ENCODE measurements around the gene RPTOR.
"Not testable (repeated sequence)": the region's sequence is repeated elsewhere in the genome, so short reads cannot be mapped to it uniquely, and the experiment has no call there.

Gene RPTOR

DNA sequence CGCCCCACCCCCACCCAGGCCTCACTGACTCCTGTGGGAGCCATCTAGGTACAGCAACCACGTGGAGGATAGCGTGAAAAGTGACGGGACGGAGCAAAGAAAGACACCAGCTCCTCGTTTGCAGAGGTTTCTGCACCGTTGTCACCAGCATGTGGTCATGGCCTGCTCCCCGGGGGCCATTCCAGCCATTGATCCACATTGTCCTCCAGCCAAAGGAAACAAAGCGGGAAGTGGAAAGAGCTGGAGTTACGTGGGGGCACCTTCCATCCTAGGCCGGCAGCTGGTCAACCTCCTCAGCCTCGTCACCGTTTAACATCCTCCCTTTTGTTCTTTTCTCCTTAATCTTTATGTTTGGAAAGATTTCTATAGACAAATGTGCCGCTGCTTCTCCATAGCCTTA lies 153.7 kb downstream of the RPTOR start:
- no peak for DNase-seq

DNA sequence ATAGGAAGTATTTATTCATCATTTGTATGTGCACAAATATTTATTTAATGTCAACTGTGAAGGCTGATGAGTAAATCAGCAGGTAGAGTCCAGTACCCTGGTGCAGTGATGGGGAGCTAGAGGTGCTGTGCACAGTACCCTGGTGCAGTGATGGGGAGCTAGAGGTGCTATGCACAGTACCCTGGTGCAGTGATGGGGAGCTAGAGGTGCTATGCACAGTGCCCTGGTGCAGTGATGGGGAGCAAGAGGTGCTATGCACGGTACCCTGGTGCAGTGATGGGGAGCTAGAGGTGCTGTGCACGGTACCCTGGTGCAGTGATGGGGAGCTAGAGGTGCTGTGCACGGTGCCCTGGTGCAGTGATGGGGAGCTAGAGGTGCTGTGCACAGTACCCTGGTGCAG lies 154.6 kb downstream of the RPTOR start:
- DNase-seq = not testable (repeated sequence)

DNA sequence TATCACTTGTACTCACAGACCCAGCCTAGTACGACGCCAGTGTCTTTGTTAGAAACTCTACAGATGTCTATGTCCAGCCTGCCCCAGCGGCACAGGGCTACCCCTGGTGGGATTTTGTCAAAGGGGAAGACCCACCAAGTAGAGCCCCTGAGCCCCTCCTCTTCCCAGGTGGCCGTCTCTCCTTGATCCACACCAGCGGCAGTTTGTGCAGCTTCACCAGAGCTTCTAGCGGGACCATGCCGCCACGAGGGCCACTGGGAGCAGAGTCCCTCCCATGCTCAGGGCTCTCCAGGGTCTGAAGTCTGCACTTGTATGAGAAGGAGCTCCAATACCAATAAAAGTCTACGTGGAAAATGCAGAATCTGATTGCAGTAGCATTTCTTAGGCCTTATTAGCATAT lies 157.1 kb downstream of the RPTOR start:
- no peak for DNase-seq

DNA sequence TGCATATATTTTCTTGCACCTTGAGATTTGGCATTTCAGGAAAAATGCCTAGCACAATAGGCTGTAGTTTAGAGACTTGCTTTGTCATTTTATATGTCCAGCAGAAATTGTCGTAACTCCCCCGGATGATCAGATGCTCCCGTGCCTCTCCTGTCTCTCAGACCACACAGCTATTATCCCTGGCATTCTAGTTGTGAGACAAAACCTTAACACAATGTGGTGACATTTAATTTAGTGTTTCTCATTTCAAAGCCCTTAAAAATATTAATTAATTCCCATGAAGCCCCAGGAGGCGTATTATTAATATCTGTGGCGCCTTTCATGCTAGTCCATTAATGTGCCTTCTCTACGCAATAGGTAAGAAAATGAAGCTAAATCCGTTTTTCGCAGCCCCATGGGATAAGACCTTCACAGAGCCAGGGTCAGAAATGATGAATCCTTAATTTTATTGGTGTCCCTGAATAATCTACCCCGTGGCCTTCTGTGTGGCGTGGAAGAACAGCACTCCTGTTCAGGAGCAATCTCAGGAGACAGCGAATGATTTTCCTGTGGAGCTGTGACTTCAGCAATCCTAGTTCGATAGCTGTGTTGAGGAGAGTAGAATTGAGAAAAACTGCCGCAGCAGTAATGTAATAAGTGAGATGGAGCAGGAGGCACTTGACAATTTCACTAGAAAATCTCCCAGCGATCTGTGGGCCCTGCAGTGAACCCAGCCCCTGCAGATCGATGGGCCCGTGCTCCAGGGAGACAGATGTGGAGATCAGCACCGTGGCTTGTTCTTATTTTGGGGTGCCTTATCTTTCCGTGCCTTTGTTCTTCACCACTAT lies 157.9 kb downstream of the RPTOR start:
- DNase-seq = no peak

DNA sequence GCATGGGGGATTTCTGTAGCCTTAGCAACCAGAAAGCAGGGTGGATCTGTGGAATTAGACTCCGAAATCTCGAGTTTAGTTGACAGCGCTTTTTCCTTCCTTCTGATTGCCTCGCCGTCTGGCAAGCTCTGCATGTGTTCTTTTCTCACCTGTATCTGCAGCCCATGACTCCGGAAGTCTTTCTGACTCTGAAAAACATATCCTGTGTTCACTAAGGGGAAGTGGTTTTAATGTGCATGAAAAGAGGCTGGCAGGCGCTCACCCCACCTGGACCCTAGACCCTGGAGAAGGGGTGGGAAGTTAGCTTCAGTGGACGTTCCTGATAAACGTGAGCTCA lies 158.5 kb downstream of the RPTOR start:
- DNase-seq = no peak

DNA sequence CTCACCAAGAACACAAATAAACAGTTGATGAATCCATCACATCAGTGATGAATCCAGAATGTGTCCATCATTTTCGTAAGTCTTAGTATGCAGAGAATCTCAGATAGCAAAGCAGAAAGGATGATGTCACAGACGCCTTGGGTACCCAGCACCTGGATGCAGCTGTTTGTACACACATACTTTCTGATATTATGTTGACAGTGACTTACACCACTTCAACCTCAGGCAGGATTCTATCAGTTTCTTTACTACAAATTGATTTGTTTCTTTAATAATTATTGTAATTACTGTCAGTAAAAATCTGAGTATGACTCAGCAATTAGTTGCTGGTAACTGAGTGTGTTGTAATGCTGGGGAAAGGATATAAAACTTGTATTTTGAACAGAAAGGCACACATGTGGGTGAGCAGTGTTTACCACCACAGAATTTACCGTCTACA lies 159.8 kb downstream of the RPTOR start:
- DNase-seq = no peak

DNA sequence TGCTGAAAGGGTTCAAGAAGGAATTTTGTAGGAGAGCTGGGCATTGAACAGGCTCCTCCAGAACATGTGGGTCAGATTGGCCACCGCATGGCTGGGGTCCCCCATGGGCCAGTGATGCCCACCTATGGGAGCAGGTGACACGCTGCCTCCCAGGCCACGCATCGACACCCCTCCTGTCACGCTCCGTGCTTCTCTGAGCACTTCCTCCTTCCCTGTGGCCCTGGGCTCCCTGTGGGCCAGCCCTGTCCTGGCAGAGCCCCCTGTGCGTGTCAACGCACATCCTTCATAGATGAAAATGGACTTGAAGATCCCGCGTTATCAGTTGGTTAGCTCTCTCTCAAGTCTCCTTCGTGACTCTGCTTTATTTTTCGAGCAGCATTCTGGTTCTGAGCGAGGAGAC lies 160.3 kb downstream of the RPTOR start:
- DNase-seq = no peak

DNA sequence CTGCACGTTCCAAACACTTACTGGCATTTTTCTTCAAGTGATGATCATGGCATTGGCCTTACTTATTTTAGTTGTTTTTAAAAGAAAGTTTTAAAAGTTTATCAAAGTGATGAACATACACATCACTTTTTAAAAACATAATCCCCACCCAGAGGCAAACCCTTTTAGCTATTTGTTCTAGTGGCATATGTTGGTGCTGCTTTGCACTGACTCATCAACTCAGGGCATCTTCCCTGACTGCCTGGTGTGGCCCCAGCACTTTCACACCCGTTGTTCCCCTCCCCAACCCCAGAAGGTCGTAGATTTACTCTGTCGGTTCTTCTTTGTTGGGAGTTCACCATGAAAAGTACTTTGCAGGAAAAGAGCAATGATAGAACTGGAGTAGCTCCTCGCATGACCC lies 161.3 kb downstream of the RPTOR start:
- no peak for DNase-seq

DNA sequence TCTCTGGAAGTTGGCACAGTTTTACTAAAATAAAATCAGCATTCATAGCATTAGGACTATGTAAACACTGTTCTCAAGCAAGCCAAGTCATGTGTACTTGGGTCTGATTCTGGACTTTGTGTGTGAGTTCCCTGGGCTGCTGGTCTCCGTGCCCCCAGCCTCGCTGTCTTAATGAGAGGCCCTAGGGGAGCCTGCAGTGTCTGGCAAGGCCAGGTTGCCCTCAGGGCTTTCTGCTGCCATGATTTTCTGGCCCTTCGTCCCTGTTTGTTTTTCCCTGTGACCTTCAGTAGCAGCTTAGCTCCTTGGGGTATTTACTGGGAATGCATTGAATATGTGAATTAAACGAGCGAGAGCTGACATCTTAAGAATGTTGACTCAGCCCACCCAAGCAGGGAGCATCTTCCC lies 161.8 kb downstream of the RPTOR start:
- no peak for DNase-seq

DNA sequence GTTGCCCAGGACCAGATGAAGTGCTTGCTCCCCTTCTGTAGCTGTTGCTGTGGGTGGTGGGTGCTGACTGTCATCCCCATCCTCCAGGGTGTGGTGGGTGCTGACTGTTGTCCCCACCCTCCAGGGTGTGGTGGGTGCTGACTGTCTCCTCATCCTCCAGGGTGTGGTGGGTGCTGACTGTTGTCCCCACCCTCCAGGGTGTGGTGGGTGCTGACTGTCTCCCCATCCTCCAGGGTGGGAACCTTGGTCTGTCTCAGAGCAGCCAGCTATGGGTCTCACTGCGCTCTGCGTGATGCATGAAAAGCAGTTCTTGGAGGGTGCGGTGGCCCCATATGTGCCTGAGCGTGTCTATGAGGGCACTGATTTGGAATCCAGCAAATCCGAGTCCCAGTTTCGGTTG lies 163.8 kb downstream of the RPTOR start:
- DNase-seq = no peak

DNA sequence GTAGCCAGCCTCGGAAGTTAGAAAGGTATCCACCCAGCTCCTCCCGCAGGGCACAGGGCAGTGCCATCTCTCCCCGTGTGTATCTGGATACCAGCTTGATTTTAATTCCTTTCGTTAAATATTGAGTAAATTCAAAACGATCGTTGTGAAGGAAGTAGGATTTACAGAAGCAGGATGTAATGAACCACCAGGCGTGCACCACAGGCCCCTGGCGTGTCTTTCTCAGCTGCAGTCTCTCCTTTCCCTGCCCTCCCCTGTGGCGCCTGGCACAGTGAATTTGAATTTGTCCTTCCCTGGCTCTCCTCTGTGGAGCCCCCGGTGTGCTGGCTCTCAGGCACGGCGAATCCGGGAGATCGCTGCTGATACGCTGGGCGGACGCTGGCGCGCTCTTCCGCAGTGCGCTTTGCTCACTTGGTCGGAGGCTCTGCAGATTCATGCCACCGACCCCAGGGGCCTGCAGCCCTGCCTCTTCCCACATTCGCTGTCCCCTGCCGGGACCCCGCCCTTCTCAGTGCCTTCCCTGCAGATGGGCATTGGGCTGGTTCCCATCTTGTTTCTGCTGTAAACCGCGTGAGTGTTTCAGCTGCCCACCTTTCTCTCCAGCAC lies 164.6 kb downstream of the RPTOR start:
- no peak for DNase-seq

DNA sequence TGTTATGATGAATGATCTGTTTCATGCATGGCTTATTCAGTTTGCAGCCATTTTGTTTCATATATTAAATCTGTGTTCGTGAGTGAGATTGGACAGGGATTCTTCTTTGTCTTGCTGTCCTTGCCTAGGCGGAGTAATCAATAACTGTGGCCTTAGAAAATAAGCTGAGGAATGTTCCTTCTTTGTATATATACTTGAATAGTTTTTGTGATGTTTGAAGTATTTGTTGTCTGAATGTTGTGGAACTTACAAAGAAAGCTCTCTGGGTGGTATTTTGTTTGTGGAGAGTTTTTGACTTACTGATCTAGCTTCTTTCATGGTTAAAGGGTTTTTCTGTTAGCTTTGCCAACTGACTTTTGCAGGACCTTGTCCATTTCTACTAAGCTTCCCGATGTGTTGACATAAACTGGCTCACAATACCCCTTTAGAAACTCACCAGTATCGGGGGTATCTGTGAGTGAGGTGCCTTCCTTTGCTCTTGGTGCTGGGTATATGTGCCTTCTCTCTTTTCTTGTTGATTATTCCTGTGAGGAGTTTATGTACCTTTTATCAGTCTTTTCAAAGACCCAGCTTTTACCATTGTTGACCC lies 166.2 kb downstream of the RPTOR start:
- DNase-seq = no peak

DNA sequence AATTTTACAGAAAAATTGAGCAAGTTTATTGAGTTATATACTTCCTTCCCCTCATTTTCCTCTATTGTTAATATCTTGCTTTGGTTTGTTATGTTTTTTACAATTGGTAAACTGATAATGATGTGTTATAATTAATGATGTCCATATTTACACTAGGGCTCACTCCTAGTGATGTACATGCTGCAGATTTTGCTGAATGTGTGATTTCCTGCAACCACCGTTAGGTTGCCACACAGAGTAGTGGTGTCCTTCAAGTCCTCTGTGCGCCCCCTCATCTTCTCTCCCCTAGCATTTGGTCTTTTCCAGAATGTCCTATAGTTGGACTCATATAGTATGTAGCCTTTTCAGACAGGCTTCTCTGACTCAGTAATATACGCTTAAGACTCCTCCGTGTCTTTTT lies 167.5 kb downstream of the RPTOR start:
- DNase-seq = no peak

DNA sequence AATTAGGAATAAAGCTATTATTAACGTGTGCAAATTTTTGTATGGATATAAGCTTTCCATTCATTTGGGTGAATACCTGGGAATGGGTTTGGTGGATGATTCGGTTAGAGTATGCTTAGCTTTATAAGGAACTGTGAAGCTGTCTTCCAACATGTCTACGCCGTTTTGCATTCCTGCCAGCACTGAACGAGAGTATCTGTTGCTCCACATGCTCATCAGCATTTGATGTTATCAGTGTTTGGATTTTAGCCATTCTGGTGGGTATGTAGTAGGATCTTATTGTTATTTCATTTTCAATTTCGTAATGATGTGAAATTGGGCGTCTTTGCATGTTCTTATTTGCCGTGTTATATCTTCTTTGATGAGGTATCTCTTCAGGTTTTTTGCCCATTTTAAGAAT lies 168.0 kb downstream of the RPTOR start:
- DNase-seq = no peak

DNA sequence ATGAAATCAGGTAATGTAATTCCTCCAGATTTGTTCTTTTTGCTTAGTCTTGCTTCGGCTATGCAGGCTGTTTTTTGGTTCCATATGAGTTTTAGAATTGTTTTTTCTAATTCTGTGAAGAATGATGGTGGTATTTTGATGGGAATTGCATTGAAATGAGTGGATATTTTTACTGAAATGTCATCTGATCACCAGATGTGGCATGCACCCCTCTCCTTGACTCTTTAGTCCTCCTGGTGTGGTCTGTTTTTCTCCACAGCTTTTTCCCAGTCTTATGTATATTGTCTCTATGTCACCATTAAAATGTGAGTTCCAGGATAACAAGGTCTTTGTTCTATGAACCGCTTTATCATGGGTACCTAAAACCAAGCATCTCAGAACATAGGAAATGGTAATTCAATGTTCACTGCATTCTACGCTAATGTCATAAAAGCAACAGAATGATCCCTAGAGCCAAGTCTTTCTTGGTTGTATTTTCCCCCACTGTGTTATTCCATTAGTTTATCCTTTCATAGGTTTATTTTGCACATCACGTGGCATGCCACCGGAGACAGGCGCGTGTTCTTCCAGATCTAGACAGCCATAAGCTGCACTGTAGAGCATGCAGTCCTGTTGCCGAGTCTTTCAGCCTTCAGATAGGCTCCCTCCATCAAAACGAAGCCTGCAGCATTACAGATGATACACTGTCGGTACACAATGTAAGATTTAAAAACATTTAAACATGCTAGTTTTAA lies 172.5 kb downstream of the RPTOR start:
- DNase-seq = no peak

DNA sequence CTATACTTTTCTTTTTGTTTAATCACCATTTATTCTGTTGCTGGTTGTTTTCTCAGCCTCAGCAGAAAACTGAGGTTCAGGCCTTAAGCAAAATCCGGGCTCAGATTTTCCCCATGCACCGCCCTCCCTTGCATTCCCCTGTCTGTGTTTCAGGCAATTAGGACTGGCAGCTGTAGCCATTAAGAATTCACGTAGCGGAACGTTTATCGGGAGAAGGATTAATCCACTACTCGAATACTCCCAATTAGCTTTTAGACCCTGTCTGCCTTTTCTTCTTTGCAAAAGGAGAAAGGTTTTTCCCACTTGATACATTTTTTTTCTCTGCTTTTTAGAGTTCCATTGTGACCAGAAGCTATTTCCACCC lies 173.1 kb downstream of the RPTOR start:
- no peak for DNase-seq

DNA sequence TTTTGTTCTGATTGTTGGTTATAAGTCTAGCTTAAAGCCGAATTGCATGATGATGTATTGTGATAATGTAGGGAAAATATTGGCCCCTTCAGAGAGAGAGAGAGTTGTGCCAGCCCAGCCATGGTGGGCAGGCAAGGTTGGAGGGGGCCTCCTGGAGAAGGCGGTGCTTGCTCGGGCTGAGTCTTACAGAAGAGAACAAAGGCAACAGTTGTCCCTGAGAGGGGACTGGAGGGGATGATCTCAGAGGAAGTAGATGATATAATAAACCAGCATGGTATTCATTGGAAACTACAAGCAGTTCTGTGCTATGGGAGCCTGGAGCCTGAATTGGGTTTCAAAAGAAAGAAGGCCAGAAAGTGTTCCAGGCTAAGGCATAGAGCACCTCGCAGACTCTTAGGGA lies 173.8 kb downstream of the RPTOR start:
- no peak for DNase-seq

DNA sequence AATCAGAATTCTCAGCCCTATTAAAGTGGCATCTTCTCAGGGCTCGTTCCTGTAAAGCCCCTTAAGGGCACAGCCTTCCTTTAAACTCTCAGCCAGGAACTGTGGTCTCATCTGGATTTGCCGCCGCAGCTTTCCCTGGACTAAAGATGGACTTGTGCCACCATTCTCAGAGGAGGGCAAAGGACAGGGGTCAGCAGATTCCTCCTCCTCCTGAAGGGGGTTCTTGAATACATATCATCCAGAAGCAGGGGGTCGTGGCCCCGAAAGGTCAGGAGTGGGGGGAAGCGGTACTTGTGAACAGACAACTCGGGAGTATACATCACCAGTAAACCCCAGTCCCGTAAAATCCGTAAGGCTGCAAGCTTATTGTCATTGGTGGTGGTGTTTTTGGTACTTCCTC lies 174.8 kb downstream of the RPTOR start:
- no peak for DNase-seq

DNA sequence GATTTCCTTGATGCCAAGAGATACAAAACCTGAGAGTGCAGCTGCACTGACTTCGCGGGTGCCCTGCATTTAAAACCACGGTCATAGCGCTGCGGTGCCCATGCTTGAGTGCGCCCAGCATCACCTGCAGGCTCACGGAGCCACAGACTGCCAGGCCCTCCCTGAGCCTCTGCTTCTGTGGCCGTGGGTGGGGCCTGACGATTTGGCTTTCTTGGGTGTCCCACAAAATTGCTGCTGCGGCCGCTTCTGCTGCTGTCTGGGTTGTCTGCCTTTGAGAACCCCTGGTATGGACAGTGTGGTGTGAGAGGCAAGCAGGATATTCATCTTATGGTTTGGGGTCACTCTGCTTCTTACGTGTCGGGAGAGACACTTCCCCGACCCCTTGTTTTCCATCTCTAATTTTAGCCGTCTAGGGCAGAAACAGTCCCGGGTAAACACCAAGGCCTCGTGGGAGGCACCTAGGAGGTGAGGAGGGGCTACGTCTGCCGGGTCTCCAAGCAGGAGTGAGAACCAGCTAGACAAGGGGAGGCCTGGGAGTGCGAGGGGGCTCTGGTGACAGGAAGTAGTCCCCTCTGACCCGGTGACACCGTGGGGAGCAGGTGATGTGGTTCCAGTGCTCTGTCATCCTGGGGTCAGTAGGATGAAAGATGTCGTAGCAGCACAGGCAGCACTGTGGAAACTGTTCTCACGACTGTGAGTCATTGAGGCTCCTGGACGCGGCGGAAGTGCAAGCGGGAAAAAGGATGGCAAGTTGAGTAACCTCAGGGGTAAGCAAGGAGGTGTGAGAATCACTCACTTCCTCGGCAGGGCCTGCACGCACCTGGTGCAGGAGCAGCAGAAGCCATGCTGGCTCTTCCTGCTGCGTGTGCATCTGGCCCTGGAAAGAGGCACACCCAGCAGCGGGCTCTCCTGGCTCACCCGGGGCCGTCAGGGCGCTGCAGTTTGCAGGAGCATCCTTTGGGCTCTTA lies 176.3 kb downstream of the RPTOR start:
- DNase-seq = no peak

DNA sequence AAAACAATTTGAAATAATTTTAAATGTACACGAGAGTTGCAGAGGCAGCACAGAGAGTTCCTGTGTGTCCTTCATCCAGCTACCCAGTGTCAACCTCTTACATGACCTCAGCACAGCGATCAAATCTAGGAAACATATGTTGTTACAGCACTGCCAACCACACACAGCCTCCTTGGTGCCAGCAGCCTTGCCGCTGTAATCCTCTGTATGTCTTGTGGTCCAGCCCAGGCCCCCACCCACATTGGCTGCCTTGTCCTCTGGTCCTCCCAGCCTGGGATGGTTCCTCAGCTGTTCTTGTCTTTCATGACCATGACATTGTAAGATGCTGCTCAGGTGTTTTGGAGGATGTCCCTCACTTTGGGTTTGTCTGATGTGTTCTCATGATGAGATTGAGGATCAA lies 178.0 kb downstream of the RPTOR start:
- no peak for DNase-seq

DNA sequence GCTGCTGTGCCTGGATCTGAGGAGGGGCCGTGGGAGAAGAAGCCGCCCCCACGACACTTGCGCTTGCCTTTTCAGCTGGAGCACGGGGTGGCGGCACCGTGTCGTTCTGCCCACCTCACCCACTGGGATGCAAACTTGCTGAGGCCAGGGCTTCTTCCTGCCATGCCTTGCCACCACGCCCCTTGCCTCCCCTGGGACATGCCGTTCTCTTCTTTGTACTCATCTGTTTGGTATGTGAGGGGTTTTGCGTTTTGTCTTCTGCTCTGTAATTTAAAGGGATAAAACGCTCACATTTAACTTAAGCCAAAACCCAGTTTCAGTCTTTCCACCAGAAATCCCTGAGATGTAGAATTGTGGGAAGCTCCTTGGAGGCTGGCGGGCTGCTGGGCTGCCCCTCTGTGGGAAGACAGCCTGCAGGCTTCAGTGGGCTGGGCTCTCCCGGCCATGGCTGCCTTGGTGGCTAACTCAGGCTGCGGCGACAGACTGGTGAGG lies 180.2 kb downstream of the RPTOR start:
- no peak for DNase-seq

DNA sequence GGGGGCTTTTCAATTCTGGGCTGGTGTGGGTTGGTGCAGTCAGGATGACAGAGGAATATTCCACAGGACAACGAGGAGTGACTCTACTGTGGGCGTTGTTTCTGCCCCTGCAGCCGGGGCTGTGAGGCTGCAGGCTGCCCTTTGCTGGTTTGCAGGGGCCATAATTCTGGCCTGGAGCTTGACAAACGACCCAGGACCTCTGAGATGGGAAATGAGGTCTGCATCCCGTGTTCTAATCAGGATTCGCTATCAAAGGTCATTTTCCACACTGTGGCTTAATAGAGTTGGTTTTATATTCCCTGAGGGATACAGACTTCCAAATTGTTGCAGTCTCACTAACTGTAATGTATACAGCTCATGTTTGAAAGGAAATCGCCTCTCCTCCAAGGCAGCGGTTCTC lies 180.9 kb downstream of the RPTOR start:
- DNase-seq = no peak

Data from NCI-H1417 treated with DMSO at 0.1 percent for 48 hours (cell line).